HG03135 (cell line): ENCODE results near the gene TRAPPC3L.

Source experiments
- ATAC-seq: cut with Tn5 transposase; IDR thresholded peaks from one replicate; pipeline ENCODE4 v1.9.1; 2021; ENCODE audit warnings: mild to moderate bottlenecking, moderate library complexity; ENCODE audit not compliant: unreplicated experiment

Gene TRAPPC3L

DNA sequence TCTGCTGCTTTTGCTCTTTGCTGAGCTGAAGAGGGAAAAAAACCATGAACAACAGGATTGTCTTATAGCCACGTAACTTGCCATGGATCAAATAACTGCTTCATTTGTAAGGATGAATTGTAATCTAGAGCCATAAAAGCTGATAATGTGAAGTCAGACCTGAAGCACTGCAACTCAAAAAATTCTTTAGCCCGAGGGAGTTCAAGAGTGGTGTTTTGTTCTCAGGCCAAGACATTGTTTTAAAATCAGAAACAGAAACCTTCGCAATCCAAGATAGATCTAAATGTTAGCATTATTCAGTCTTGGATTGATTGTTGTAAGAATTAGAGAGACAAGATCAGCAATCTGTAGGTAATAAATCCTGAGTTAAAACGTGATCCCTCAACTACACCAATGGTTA is at the start of gene TRAPPC3L:
Gene TRAPPC3L, minus strand, starts transcription at position 34 of the 400 bp plus-strand sequence. CDS start 170 bp downstream, outside the sequence.
- ATAC-seq, result no peak

DNA sequence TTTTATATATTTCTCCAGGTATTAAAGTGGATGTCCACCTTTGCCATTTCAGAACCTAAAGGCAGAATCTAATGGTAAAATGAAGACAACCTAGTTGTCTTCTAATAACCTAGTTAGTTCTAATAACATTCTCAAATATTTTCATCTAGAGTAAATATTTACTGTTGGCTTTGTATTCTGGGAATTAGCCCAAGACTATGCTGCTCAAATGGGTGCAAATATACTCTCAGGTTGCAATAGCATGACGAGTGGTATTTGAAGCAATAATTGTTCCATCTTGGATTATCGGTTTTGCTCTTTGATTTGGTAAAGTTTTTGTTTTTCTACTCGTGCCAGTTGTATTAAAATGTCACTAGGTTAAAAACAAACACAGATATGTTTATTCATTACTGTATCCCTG is 49.8 kb upstream of the TRAPPC3L start:
- ATAC-seq, result no peak

DNA sequence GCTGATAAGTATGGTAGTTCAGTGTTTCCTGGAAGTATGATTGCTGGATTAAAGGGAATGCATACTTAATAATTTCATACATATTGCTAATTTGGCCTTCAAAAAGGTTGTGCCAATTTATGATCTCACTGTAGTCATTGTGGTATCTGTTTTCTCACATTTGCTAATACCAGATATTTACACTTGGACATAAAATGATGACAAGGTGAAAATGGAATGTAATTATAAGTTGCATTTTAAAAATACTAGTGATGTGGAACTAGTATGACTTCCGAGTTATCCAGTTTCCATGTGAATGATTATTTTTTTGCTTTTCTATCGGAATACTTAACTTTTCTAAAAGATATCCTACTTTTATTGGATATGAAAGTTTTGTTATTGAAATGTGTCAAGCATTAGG is 41.3 kb upstream of the TRAPPC3L start:
- no peak for ATAC-seq

DNA sequence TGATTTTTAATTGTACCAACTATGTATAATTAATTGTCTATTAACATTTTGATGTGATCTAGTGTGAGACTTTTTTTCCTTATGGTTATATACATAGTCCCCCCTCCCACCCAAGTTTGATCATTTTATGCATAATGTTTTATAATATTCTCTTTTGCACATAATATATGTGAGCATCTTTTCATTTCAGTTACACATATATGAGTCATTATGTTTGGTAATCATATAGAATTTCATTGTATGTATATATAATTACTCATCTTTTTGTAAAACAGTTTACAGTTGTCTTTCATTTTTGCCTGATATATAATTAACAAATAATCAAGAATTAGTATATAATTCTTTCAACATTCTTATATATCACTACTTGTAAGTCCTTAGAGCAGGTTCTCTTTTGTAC is 40.8 kb upstream of the TRAPPC3L start:
- no peak for ATAC-seq

DNA sequence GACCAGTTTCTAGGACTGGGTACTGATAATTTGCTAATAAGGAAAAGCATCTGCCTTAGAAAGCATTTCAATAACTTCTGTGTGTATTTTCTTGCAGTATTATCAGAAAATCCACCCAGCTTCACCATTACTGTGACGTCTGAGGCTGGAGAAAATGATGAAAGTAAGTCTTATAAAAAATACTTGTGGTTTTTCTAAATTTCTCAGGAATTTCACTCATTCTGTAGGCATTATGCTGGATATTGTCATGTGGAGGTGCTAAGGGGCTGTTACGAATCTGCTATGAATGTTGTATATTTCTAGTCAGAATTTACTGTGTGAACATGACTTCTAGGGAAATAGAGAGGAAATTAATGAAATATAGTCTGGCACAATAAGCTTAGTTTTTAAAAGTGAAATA is 34.7 kb upstream of the TRAPPC3L start:
- no peak for ATAC-seq

DNA sequence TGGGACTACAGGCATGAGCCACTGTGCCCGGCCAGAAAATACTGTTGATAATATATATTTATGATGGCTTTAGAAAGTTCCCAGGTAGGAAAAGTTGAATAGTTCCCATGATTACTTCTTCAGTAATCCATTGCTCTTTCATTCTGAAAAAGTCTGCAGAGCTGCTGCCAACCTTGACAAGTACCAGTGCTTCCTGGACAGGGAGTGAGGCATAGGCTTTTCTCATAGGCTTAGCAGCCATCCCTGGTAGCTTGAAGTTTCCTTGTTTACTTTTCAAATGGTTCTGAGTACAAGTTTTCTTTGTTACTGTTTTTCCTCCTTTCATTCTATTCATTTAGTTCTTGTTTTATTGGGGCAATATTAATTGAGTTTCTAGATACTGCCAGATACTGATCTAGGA is 33.7 kb upstream of the TRAPPC3L start:
- no peak for ATAC-seq

DNA sequence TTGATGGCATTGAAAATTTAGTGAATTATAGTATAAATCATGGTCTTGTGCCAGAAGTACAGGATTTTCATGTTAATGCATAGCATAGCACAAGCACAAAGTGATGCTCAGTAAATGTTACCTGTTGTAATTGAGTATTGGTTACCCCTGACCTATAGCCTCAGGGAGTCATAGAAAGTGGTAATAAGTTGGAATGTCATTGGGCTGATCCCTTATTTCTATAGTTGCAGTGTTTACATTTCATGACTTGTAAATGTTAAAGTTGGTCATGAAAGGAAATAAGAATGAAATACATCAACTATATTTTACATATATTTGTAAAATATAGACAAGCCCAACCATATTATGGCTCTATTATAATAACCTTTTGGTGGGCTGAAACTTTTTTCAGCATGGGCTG is 32.9 kb upstream of the TRAPPC3L start:
- ATAC-seq, result no peak

DNA sequence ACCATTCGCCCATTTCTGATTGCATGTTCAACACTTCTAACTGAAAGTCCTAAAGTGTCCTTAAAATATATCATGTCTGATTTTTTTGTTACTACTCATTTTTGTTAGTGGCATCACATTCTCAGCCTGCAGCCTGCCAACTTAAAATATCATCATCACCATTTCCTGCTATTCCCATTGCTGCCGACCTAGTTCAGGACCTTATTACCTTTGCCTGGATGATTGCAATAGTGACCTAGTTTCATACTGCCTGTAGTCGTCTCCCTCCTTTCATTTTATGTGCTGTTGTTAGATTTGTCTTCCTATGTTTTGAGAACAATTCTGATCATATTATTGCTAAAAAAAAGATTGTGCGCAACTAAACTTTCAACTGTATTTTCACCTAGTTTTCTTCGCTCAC is 32.0 kb upstream of the TRAPPC3L start:
- ATAC-seq, result no peak

DNA sequence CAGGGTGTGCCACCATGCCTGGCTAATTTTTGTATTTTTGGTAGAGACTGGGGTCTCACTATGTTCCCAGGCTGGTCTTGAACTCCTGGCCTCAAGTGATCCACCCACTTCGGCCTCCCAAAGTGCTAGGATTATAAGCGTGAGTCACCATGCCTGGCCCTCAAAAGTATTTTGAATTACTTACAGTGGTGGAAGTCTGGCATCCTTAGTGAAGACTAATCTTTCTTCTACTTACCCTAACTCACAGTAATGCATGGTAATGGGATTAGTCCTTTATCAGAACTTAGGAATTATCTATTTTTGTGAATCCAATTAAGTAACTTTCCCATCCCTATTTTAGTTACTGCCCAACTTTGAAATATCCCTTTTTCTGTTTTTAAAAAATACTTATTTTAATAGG is 29.7 kb upstream of the TRAPPC3L start:
- no peak for ATAC-seq

DNA sequence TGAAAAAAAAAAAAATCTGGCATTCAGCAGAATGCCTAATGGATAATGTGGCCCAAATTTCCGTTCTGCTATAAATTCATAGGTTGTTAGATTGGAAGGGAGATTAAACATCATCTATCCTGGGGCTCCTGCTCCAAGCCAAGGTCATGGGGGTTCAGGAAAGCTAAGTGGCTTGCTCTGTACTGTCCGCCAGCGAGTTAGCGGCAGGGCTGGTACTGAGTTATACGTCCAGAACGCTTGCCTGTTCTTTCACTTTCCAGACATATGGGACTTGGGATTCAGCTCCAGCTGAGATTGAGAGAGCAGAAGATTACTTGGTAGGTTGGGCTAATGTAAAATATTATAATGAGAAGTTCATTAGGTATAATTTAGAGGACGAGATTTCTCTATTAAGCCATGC is 26.7 kb upstream of the TRAPPC3L start:
- ATAC-seq, result no peak

DNA sequence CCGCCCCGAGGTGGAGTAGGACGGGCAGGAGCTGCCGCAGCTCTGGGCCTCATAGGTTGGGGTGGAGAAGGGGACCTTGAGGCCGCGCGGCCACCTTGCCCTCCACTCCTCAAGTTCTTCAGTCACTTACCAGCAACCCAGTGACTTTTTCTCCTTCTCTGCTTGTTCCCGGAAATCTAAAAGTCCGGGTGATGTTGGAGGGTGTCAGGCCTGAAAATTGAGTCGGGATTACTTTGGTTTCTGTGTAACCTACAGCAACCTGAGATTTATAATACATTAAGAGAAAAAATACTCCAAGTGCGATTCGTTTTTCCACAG is 26.2 kb upstream of the TRAPPC3L start:
- ATAC-seq, result no peak

DNA sequence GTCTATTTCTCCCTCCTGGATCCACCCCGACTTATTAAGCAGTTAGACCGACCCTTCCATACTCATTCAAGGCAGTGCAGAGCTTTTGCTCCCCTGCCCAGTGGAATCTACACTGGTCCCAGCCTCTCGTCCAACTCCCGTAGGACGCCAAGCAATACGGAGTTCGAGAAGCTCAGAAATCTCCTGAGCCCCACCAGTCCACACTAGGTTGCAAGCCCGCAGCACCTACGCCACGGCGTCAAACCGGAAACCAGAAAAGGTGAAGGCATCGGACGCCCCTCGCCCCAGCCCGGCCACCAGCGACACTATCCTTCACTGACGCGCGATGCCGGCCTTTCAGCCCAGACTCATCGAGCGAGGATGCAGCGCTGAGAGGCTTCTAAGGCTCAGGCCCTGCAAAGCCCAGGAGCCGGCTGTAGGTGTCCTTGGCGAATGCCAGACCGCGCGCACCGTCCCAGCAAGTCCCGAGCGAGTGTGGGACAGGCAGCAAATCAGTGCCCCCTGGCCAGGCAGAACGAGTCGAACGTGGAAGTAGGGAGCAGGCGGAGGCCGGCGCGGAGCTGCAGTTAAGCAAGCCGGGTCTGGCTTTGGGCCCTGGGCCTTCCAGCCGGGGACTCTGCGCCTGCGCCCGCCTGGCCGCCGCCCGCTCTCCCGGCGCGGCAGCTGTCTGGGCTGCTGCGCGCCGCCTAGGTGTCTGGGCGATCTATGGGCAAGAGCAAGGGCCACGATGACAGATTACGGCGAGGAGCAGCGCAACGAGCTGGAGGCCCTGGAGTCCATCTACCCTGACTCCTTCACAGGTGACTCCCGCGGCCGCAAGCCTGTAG is 25.6 kb upstream of the TRAPPC3L start, which contains the start of gene RWDD1:
Gene RWDD1, plus strand, starts transcription at position 649 of the 827 bp plus-strand sequence. Its CDS starts 79 bp downstream, at position 728.
- peak; percentile 97 for ATAC-seq

DNA sequence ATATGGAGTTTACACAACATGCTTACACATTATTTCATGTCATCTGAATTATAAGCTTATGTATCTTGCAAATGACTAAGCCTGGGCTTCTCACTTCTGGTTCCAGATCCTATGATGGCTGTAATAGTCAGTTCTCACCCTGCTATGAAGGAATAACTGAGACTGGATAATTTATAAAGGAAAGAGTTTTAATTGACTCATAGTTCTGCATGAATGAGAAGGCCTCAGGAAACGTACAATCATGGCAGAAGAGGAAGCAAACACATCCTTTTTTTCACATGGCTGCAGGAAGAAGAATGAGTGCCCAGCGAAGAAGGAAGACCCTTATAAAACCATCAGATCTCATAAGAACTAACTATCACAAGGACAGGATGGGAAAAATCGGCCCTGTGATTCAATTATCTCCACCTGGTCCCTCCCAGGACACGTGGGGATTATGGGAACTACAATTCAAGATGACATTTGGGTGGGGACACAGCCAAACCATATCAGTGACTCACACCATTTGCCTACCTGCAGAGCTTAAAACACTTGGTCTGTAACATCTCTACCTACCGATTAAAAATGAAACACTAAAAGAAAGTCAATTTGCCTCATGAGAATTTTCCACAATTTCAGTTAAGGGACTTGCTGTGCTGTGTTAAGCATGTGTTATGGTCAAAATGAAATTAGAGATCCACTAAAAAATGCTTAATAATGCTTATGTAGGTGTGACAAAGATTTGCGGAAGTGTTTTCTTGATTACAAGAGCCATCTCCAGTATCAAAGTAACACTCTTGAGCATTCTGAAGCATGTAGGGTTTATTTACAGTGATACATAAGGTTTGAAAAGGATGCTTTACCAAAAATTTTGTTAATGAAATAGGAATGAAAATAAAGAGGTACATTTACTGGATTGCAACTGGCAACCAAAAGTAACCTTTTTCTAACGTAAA is 23.6 kb upstream of the TRAPPC3L start:
- no peak for ATAC-seq

DNA sequence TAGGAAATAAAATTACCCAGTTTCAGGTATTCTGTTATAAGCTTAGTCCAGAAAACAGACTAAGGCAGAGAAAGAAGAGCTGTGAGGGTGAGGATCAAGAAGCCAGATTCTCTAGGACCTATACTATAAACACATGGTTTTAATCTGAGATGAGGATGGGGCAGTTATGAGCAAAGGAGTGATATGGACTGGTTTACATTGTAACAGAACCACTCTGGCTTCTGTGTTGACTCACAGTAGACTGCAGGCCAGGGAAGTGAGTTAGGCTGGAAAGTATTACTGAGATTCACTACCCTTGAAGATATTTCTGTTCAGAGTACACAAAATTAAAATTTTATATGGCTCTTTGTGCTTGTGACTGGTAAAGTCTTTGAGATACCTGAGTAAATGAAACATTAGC is 22.6 kb upstream of the TRAPPC3L start:
- no peak for ATAC-seq

DNA sequence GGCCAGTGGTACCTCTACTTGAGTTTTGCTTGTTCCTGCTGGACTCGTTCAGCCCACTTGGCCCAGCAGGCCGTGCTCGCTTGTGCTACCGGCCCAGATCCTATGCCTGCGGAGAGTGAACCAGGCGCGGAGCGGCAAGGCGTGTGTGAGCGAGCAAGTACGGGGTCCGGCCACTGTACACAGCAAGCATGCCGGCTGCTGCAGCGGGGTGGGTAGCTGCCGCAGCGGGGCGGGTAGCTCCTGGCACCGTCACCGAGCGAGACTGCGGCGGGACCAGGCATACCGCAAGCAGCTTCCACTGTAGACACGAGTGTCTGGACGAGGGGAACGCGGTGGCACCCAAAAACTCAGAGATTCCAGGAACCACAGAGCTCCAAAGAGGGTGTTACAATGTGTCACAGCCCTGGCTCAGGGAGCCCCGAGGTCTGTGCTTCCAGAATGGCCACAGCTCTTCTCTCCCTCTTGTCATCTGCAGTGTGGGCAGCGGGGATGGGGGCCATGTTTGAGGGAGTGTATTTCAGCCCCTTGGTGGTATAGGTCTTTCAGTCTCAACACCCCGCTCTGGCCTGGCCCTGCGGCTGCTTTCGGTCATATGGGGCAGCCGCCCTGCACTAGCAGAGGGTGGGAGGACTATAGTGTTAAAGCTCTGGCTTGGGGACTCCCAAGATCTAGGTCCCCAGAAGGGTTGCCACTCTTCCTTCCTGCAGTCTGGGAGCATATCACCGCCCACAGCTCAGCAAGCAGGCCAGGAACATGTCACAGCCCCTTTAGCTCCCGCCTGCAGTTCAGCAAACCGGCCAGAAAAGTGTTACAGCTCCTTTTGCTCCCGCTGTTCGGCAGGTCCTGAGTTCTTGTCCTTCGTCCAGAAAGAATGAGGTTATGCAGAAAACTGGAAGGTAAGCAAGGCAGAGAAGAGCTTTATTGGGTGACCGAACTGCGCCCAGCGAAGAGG is 19.7 kb upstream of the TRAPPC3L start:
- ATAC-seq, result no peak

DNA sequence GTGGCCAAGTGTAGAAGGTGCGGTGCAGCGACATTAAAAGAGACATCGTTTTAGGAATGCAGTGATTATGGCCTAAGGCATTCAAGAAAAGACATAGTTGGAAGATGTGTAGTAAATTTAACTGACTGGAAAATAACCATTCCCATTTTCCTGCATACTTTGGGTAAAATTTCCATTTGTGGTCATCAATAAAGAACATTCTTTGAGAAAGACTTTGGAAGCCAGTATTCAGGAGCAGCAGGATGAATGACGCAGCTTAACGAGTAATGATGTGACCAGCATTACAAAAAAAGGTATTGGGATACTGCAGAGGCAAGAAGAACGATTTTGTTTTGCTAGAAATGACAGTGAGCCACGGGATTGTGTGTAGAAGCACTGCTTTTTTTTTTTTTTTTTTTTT is 18.8 kb upstream of the TRAPPC3L start:
- no peak for ATAC-seq

DNA sequence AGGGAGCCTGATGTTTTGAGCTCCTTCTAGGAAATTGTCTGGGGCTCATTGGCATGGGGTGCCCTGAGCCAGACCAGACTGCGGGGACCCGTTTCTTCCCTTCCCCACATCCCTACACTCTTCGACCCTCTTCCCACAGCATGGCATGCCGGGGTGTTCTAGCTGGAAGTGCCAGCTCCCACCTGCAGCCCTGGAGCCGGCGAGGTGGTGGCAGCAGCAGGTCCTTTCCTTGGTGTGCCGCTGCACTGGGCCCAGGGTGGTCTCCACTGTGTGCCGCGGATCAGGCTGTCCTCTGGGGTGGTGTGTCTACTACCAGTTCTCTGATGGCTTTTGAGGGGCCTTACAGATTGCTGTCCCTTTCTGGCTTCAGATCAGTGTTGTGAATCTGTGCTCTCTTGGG is 18.3 kb upstream of the TRAPPC3L start:
- ATAC-seq, result no peak

DNA sequence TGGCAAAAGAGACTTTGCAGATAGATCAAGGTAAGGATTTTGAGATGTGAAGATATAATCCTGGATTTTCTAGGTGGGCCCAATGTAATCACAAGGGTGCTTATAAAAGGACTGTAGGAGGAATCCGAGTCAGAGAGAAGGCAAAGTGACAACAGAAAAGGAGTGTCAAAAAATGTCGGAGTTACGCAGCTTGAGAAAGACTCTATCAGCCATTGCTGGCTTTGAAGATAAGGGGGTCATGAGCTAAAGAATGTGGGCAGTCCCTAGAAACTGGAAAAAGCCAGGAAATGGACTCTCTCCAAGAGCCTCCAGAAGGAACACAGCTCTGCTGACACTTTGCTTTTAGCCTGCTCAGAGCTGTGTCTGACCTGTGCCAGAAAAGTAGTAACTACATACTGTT is 17.1 kb upstream of the TRAPPC3L start:
- ATAC-seq, result no peak

DNA sequence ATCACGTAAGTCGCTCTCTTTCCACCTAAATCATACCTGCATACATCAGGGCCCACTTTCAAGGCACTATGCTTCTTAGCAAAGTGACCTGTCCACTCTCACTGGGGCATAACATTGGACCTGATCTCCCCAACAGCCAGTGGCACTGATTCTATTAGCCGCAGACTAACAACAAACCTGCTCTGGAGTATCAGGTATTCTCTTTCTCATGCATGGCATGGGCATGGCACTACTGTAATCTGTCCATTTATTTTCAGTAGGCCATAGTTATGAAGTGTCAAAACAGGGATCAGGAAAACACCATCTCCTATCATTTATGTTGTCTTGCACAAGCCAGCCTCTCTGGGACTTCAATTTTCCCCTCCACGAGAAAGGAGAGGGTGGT is 16.5 kb upstream of the TRAPPC3L start:
- no peak for ATAC-seq

DNA sequence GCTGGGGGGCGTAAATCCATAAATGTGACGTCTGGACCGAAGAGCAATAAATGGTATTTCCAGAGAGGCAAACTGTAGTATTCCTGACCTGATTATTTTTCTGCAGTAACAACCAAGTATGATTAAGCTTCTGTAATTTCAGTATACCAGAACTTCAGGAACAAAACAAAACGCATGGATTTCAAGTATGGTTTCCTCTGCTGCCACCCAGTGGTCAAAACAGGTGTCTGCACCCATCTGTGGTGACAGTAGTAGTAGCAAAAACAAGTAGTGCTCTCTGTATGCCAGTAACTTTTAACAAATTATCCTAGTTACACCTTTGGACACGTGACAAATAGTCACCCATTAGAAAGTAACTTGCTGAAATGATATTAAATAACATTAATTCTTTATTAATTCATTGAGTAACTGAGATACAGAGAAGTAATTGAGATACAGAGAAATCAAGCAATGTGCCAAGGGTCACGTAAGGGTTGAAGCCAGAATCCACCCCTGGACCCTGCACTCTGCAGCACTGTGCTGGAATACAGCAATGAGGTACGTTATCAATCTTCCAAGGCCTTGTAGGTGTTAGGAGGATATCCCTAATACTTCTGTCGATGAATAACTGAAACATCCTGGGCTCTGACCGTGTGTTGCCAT is 16.0 kb upstream of the TRAPPC3L start:
- ATAC-seq, result no peak
